K562 (cell line): Measurements from ENCODE around the gene HGFAC. TPM values are rescaled to one million over a fixed set of nuclear protein-coding genes. Genes with fewer than 3 reads are reported as not detected.
A peak's percentile ranks its signal among the peaks of the same experiment; 100 is the strongest.

Source experiments
- ATAC-seq: fragments of 200-7000 bp; cut with Tn5 transposase; 3 replicates; pipeline ENCODE4 v1.9.1; 2020; ENCODE audit warnings: moderate library complexity
- BruUV-seq: library from RNA; stranded (reverse); fragments of 400-500 nt; replicated peaks from 2 replicates; lab custom pipeline; 2021; lab: Mats Ljungman, UMichigan
- CTCF ChIA-PET: fragments of 300-600 bp; formaldehyde crosslinking; extraction: SDS; loops from one replicate; lab custom pipeline; 2021; ENCODE audit warnings: low intra/inter-chr PET ratio; lab: Yijun Ruan, JAX
- POLR2A ChIA-PET: fragments of 300-600, 350-650 bp; sonication (Branson Sonifier 250); formaldehyde crosslinking; extraction: SDS; loops from one replicate; lab custom pipeline; 2021; ENCODE audit warnings: antibody characterized with exemption, inconsistent platforms; lab: Yijun Ruan, JAX
- DNase-seq, 4 experiments: peaks; one replicate each; pipeline versions ENCODE4 v3.0.0 to v3.0.0-alpha.2; 2011 to 2018; ENCODE audit warnings: low spot score in 3 of 4, mixed read lengths in 3 of 4; ENCODE audit errors: extremely low read depth in 1 of 4
- FAIRE-seq: peaks from 2 replicates; lab custom pipeline; 2011; peaks lifted over from hg19 to GRCh38; lab: Jason Lieb, UNC
- H2AFZ ChIP-seq: 2 replicates; pipeline ENCODE4 v1.6.0; 2011; ENCODE audit warnings: low read depth, low read length, control low read depth, inconsistent platforms
- H3K27ac ChIP-seq: fragments of 200-600 bp; 3 replicates; pipeline ENCODE4 v1.8.0; 2011; ENCODE audit warnings: low read depth, mild to moderate bottlenecking, control low read depth, inconsistent platforms, low read length, moderate library complexity, mixed read lengths; ENCODE audit errors: extremely low read depth
- H3K27me3 ChIP-seq, 2 experiments: fragments of 300-600 bp in 1 of 2; 2 replicates in 1 of 2; 3 replicates in 1 of 2; pipeline versions ENCODE4 v1.6.0 to v1.8.0; 2011; ENCODE audit warnings: inconsistent platforms in 2 of 2, low read length in 2 of 2, mild to moderate bottlenecking in 1 of 2, mixed read lengths in 1 of 2, moderate library complexity in 1 of 2; ENCODE audit not compliant: control insufficient read depth in 2 of 2, insufficient read depth in 2 of 2
- H3K36me3 ChIP-seq: fragments of 300-600 bp; 3 replicates; pipeline ENCODE4 v1.8.0; 2011; ENCODE audit warnings: mild to moderate bottlenecking, low read length, inconsistent platforms; ENCODE audit not compliant: control insufficient read depth, insufficient read depth
- H3K4me1 ChIP-seq, 2 experiments: fragments of 200-600 bp in 1 of 2; replicated peaks in 1 of 2; 2 replicates in 1 of 2; 3 replicates in 1 of 2; pipeline versions ENCODE4 v1.5.1 to v1.8.0; 2011; ENCODE audit warnings: inconsistent platforms in 2 of 2, low read length in 2 of 2, mild to moderate bottlenecking in 1 of 2, mixed read lengths in 1 of 2, moderate library complexity in 1 of 2; ENCODE audit not compliant: control insufficient read depth in 2 of 2, insufficient read depth in 2 of 2
- H3K4me2 ChIP-seq: 2 replicates; pipeline ENCODE4 v1.6.1; 2011; ENCODE audit warnings: low read length, control low read depth, inconsistent platforms, mixed read lengths; ENCODE audit not compliant: insufficient read depth
- H3K4me3 ChIP-seq: fragments of 200-600 bp; sonication (generic), shearing (Covaris generic); 2 replicates; pipeline ENCODE4 v1.5.1; 2016; ENCODE audit warnings: control low read depth, inconsistent platforms
- H3K79me2 ChIP-seq: fragments of 200-600 bp; 3 replicates; pipeline ENCODE4 v1.8.0; 2011; ENCODE audit warnings: low read length, inconsistent platforms; ENCODE audit not compliant: control insufficient read depth, insufficient read depth
- H3K9ac ChIP-seq, 2 experiments: 2 replicates each; pipeline versions ENCODE4 v1.6.0 to v1.6.1; 2011; ENCODE audit warnings: low read depth in 2 of 2, low read length in 2 of 2, control low read depth in 1 of 2, inconsistent platforms in 1 of 2, mild to moderate bottlenecking in 1 of 2, mixed read lengths in 1 of 2; ENCODE audit not compliant: insufficient read depth in 1 of 2
- H3K9me1 ChIP-seq: one replicate; pipeline ENCODE4 v1.6.0; 2011; ENCODE audit warnings: inconsistent platforms, mild to moderate bottlenecking, low read length, moderate library complexity; ENCODE audit not compliant: control insufficient read depth, insufficient read depth
- H3K9me3 ChIP-seq: replicated peaks from 2 replicates; pipeline ENCODE4 v1.5.1; 2011; ENCODE audit warnings: low read depth, low read length, inconsistent platforms; ENCODE audit not compliant: control insufficient read depth, insufficient read depth
- H4K20me1 ChIP-seq: replicated peaks from 2 replicates; pipeline ENCODE4 v1.6.1; 2011; ENCODE audit warnings: low read length, inconsistent platforms, mixed read lengths; ENCODE audit not compliant: control insufficient read depth, insufficient read depth
- CBX8 ChIP-seq: fragments of 200-600 bp; sonication (generic); IDR thresholded peaks from 2 replicates; pipeline ENCODE4 v1.6.1; 2012; ENCODE audit warnings: borderline replicate concordance, mixed run types, low read depth, mild to moderate bottlenecking, moderate library complexity, mixed read lengths, low read length, control low read depth, inconsistent platforms; ENCODE audit not compliant: poor library complexity, severe bottlenecking; ENCODE audit errors: extremely low read depth
- EP400 ChIP-seq: fragments of 450-650 bp; IDR thresholded peaks from 2 replicates; pipeline ENCODE4 v1.6.1; 2017; ENCODE audit warnings: antibody characterized with exemption, mild to moderate bottlenecking, moderate library complexity
- NCOR1 ChIP-seq: fragments of 450-650 bp; IDR thresholded peaks from 2 replicates; pipeline ENCODE4 v1.6.1; 2016; ENCODE audit warnings: mild to moderate bottlenecking, moderate library complexity
- SREBF2 ChIP-seq: sonication (generic); formaldehyde crosslinking; IDR thresholded peaks from 2 replicates; pipeline ENCODE4 v1.4.0; 2020; ENCODE audit warnings: mild to moderate bottlenecking, missing genetic modification reagents
- TCF7 ChIP-seq: sonication (generic); IDR thresholded peaks from 2 replicates; pipeline ENCODE4 v1.6.1; 2016; ENCODE audit warnings: antibody characterized with exemption, borderline replicate concordance
- TSC22D4 ChIP-seq: fragments of 450-650 bp; IDR thresholded peaks from 2 replicates; pipeline ENCODE4 v1.6.1; 2016; ENCODE audit warnings: missing genetic modification characterization, missing biosample characterization, control low read depth
- U2AF2 ChIP-seq: fragments of 200-400 bp; formaldehyde crosslinking; optimal IDR thresholded peaks from 2 replicates; pipeline ENCODE3; 2017; ENCODE audit warnings: low read depth, mild to moderate bottlenecking, low read length
- ZNF282 ChIP-seq: sonication (generic); formaldehyde crosslinking; IDR thresholded peaks from 2 replicates; pipeline ENCODE4 v1.8.1; 2023; ENCODE audit warnings: missing genetic modification reagents
- WGBS: fragments of 100-300 bp; shearing (Covaris generic); methylation state at CpG from one replicate; pipeline ENCODE4 v1.1.6; 2016; ENCODE audit warnings: low coverage, mixed read lengths; ENCODE audit not compliant: insufficient coverage; ENCODE audit errors: missing lambda C conversion rate; 5-methylcytosine and 5-hydroxymethylcytosine counted together
- in situ Hi-C: fragments of 300-500 bp; cut with MboI; formaldehyde crosslinking; loops from 4 replicates; pipeline ENCODE4 v1.15.0; 2018; ENCODE audit warnings: inconsistent platforms, mixed read lengths
- intact Hi-C: fragments of 100-400 bp; cut with micrococcal nuclease; formaldehyde crosslinking; loops from 2 replicates; pipeline ENCODE4 v1.14.2; 2022
- polyA plus RNA-seq, 8 experiments: library from polyadenylated mRNA; depleted of rRNA in 4 of 8; stranded (reverse) in 5 of 8; unstranded in 3 of 8; fragments of >200 nt; fragmentation: Nextera tagmentation in 2 of 8; fragmentation: Illumina TruSeq in 1 of 8; extraction: Ambion mirVana in 2 of 8; extraction: Trizol in 1 of 8; gene quantifications; 2 replicates each; pipeline versions ENCODE4 v1.2.1 to v1.2.3, GENCODE V29; 2011 to 2014; ENCODE audit warnings: inconsistent platforms in 1 of 8, missing spikeins in 1 of 8
- total RNA-seq, 7 experiments: library from RNA; depleted of rRNA in 6 of 7; stranded (reverse); fragments of >200 nt in 6 of 7; fragmentation: Illumina TruSeq in 2 of 7; extraction: Trizol in 2 of 7; gene quantifications; 2 replicates each; pipeline versions ENCODE4 v1.2.1 to v1.2.3, GENCODE V29; 2011 to 2021; ENCODE audit warnings: low replicate concordance in 1 of 7
- TF ChIP-seq, protein P1 (sequence below), 3 experiments: fragments of 200-800 bp in 1 of 3; sonication (Bioruptor generic) in 1 of 3; sonication (generic) in 1 of 3; formaldehyde crosslinking in 1 of 3; IDR thresholded peaks; 2 replicates each; pipeline versions ENCODE4 v1.6.1 to v1.8.0; 2016 to 2022; ENCODE audit warnings: mild to moderate bottlenecking in 2 of 3, missing compliant biosample characterization in 2 of 3, missing genetic modification characterization in 2 of 3, missing genetic modification reagents in 1 of 3

The HGFAC gene
- total and polyA plus RNA-seq, 9 of the 15 experiments (the other 6 are each of a cell fraction or from before 2014, with no cell fraction given), result 0.13 TPM; not detected in 8

DNA sequence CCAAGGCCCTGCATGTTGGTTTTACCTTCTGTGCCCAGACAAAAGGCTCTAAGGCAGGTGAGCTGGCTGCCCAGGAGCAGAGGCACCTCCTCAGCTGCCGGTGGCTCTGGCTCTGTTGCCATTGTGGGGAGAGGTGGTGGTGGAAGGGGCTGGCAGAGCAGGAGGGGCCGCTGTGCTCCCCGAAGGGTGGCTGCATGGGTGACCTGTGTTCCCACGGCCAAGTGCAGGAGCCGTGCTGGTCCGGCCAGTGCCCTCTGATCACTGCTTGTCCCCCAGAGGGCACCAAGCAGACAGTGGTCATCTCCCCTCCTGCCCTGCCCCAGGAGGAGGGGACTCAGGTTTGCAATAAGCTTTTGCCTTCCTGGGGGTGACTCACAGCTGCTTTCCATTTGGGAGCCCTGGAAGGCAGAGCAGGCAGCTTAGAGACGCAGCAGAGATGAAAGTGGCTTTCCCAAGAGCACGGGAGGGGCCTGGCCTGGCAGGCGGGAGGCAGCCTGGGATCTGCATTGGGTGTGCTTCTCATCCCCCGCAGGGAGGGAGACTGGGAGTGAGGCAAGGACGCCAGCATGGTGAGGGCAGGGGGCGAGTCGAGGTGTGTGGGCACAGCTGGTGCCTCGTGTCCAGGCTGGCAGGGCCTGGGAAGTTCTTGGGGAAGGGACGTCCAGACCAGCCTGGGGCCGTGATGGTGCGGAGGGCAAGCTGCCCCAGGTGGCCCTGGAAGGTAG, 50.1 kb downstream of the HGFAC start (continued):
- no peak for TF ChIP-seq TCF7
- TF ChIP-seq EP400, result no peak
- no peak for TF ChIP-seq U2AF2
- no peak for TF ChIP-seq CBX8
- no peak for TF ChIP-seq NCOR1

DNA sequence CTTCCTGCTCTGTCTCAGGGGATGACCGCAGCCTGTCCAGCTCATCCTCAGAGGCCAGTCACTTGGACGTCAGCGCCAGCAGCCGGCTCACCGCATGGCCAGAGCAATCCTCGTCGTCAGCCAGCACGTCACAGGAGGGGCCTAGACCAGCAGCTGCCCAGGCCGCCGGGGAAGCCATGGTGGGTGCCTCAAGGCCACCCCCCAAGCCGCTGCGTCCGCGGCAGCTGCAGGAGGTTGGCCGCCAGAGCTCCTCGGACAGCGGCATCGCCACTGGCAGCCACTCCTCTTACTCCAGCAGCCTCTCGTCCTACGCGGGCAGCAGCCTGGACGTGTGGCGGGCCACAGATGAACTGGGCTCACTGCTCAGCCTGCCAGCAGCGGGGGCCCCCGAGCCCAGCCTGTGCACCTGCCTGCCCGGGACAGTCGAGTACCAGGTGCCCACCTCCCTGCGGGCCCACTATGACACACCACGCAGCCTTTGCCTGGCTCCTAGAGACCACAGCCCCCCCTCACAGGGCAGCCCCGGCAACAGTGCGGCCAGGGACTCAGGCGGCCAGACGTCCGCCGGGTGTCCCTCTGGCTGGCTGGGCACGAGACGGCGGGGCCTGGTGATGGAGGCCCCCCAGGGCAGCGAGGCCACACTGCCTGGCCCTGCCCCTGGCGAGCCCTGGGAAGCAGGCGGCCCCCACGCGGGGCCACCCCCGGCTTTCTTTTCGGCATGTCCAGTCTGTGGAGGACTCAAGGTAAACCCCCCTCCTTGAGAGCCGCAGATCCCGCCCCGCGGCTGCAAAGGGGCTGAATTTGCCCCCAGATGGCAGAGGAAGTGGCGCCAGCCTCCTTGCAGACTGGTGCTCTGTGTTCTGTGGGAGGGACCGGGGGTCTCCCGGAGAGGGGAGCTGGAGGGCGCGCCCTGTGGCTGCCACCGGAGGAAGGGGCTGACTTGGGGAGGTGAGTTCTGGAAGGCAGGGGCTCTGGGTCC, 51.3 kb downstream of the HGFAC start:
- CTCF ChIA-PET, result no interaction called here
- peaks cover 0 to 55% of the 10 kb centered on the region in 2 experiments; a peak in 2 of 5 replicates for H3K4me1 ChIP-seq
- DNase-seq (no peak), ATAC-seq (no peak; the same call in 2 of the 3 replicates), FAIRE-seq (no peak)
- 13% methylated on average over 40 of the region's 55 CpGs for WGBS
- no peaks in the 10 kb centered on the region for H3K9me1 ChIP-seq
- H3K27ac ChIP-seq, result no peak overlapping the region
- in situ Hi-C loops (no loop called here), intact Hi-C loops (no loop called here)
- POLR2A ChIA-PET, result no interaction called here
- H3K4me3 ChIP-seq, result no peak overlapping the region
- H3K36me3 ChIP-seq, result no peaks in the 10 kb centered on the region
- H3K79me2 ChIP-seq, result no peaks in the 10 kb centered on the region
- no peak overlapping the region for H3K4me2 ChIP-seq
- H3K27me3 ChIP-seq, result peaks cover 19 to 73% of the 10 kb centered on the region in 2 experiments
- H4K20me1 ChIP-seq, result peaks cover 35% of the 10 kb centered on the region
- TF ChIP-seq SREBF2 (CRISPR knock-in tag) (no peak), TSC22D4 (tag) (no peak), ZNF282 (CRISPR knock-in tag) (0 out of 2 replicates have a peak, but pooled peaks have one; percentile 33)
- TF ChIP-seq, protein P1, sequence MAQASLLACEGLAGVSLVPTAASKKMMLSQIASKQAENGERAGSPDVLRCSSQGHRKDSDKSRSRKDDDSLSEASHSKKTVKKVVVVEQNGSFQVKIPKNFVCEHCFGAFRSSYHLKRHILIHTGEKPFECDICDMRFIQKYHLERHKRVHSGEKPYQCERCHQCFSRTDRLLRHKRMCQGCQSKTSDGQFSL (CRISPR knock-in tag; IDR thresholded peaks at IDR 0.05), result 0 out of 2 replicates have a peak, but pooled peaks have one; percentile 25
- TF ChIP-seq, protein P1 (tag; IDR thresholded peaks at IDR 0.05), result no peak
- no peak overlapping the region; a peak in 1 of 4 replicates for H3K9ac ChIP-seq
- no peaks in the 10 kb centered on the region for H3K9me3 ChIP-seq
- no peak overlapping the region for H2AFZ ChIP-seq
- no TSS peak for BruUV-seq
